HG02759 (cell line): ENCODE data around the gene PRR5.

Source experiments
- ATAC-seq: cut with Tn5 transposase; IDR thresholded peaks from one replicate; pipeline ENCODE4 v1.9.1; 2021; ENCODE audit warnings: mild to moderate bottlenecking, moderate library complexity; ENCODE audit not compliant: unreplicated experiment

The PRR5 gene

GRCh38 chr22:44752285-44753188, 50.5 kb downstream of the PRR5 start, which contains the start of gene ARHGAP8:
ARHGAP8 (plus strand) TSS chr22:44752575; CDS start chr22:44786528, 33,953 bp downstream.
- no peak for ATAC-seq

GRCh38 chr22:44753189-44754042, 51.4 kb downstream of the PRR5 start:
- no peak for ATAC-seq

GRCh38 chr22:44754998-44755397, 53.0 kb downstream of the PRR5 start:
- no peak for ATAC-seq

GRCh38 chr22:44755417-44755816, 53.4 kb downstream of the PRR5 start:
- no peak for ATAC-seq

GRCh38 chr22:44755956-44756361, 54.0 kb downstream of the PRR5 start:
- no peak for ATAC-seq

- no peak for ATAC-seq
These were observed 56.5 kb downstream of the PRR5 start for GRCh38 chr22:44758344-44758973.

- no peak for ATAC-seq
These were observed 57.0 kb downstream of the PRR5 start for GRCh38 chr22:44759001-44759400.

- no peak for ATAC-seq
These were observed 57.7 kb downstream of the PRR5 start for GRCh38 chr22:44759430-44760310.

- no peak for ATAC-seq
These were observed 58.5 kb downstream of the PRR5 start for GRCh38 chr22:44760476-44760875.

- no peak for ATAC-seq
These were observed 59.0 kb downstream of the PRR5 start for GRCh38 chr22:44761025-44761424.

GRCh38 chr22:44764373-44764772, 62.4 kb downstream of the PRR5 start:
- no peak for ATAC-seq

- no peak for ATAC-seq
These were observed 63.0 kb downstream of the PRR5 start for GRCh38 chr22:44764974-44765373.

GRCh38 chr22:44765571-44766285, 63.7 kb downstream of the PRR5 start:
- no peak for ATAC-seq

- ATAC-seq, result no peak
These were observed 71.1 kb downstream of the PRR5 start for GRCh38 chr22:44773082-44773481.

- ATAC-seq, result no peak
These were observed 73.9 kb downstream of the PRR5 start for GRCh38 chr22:44775862-44776261.

GRCh38 chr22:44776605-44777363, 74.8 kb downstream of the PRR5 start:
- no peak for ATAC-seq

GRCh38 chr22:44777364-44777755, 75.4 kb downstream of the PRR5 start:
- ATAC-seq, result no peak

- ATAC-seq, result no peak
These were observed 79.0 kb downstream of the PRR5 start for GRCh38 chr22:44780876-44781449.
